ENCODE data around the gene ADAMTS2. TPM values are rescaled to one million over a fixed set of nuclear protein-coding genes. Genes with fewer than 3 reads are reported as not detected.

Gene ADAMTS2
- total and polyA plus RNA-seq, 2 of the 4 experiments (the other 2 are of a cell fraction), result 19.0 to 58.8 TPM

DNA sequence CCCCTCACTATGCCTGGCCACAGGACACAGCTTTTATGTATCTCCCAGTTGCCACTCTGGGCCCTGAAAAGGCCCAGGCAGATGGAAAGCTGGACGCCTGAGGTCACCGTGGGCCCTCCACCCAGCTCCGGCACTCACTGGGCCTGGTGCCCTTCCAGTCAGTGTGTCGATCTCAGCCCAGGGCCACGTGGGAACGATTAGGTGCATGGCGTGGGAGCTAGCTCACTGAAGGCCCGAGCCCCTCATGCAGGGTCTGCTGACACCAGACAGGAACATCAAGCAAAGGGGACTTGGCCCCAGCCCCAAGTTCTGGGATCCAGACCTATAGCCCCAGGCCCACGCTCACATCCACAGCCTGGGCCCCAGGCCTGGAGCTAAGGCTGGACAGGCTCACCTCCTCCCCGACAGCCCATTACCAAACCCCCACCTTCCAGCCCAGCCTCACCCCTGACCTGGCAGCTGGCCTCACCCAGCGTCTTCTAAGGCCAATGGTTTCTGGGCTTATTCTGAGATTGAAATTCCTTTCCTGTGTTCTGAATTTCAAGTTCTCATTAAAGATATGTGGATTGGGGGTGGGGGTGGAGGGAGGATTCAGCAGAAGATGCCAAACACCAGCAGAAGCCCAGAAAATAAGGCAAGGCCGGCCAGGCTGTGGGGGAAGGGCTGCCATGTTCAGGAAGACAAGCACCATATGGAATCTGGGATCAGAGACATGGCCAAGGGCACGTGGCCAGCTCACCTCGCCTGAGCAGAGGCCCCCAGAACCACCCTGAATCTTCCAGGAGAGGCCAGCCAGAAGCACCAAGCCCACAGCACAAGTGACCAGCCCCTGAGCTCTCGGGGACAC is 74.5 kb downstream of the ADAMTS2 start:
- Histone ChIP-seq H2BK120ac (ENCODE audit: low read depth, low read length) (peak overlapping the region; percentile 97), H3K27me3 (ENCODE audit: control insufficient read depth, insufficient read depth, low read length) (no peaks in the 10 kb centered on the region), H3K18ac (ENCODE audit: low read depth, low read length) (peak overlapping the region; percentile 69), H2BK5ac (ENCODE audit: low read depth, low read length, poor library complexity, severe bottlenecking) (peak overlapping the region; percentile 84), H2BK15ac (ENCODE audit: low read depth, low read length) (peak overlapping the region; percentile 94; the same call in 2 of the 3 replicates), H2AK9ac (replicated peaks; ENCODE audit: low read depth, low read length, poor library complexity) (peak overlapping the region; percentile 80), H4K91ac (ENCODE audit: insufficient read depth, low read depth, low read length) (peak overlapping the region; percentile 96), H3K4ac (ENCODE audit: low read depth, low read length) (peak overlapping the region; percentile 97), H4K20me1 (ENCODE audit: insufficient read depth, low read length) (no peaks in the 10 kb centered on the region), H4K8ac (ENCODE audit: low read depth in 2 of 2, low read length in 2 of 2) (peak overlapping the region; percentile 92), H3K4me1 (ENCODE audit: control insufficient read depth, insufficient read depth, low read length) (peaks cover 77% of the 10 kb centered on the region), H4K5ac (ENCODE audit: low read depth, low read length) (peak overlapping the region; percentile 91), H3K9me3 (ENCODE audit: control insufficient read depth, insufficient read depth, low read length) (no peaks in the 10 kb centered on the region), H3K4me2 (ENCODE audit: low read depth, low read length) (no peak overlapping the region; the same call in 1 of the 2 replicates), H3K23ac (ENCODE audit: low read depth, low read length) (peak overlapping the region; percentile 89), H3K14ac (replicated peaks; ENCODE audit: low read depth, low read length) (peak overlapping the region; percentile 93), H3K9me1 (ENCODE audit: insufficient read depth, low read length) (peaks cover 67% of the 10 kb centered on the region), H3K56ac (ENCODE audit: extremely low read depth, insufficient read depth, low read length) (peak overlapping the region; percentile 46; the same call in 1 of the 2 replicates), H2AK5ac (ENCODE audit: low read depth, low read length) (peak overlapping the region; percentile 98), H3K36me3 (ENCODE audit: control insufficient read depth, insufficient read depth, low read length) (peaks cover 6% of the 10 kb centered on the region; the same call in 1 of the 2 replicates), H3K27ac (ENCODE audit: insufficient read depth, low read length) (peak overlapping the region; percentile 93), H2AFZ (replicated peaks; ENCODE audit: low read length, poor library complexity) (peak overlapping the region; percentile 71), H3K79me1 (ENCODE audit: low read depth in 1 of 2, low read length in 2 of 2) (peaks cover 37 to 96% of the 10 kb centered on the region in 2 experiments), H2BK20ac (ENCODE audit: low read depth, low read length) (peak overlapping the region; percentile 86), H3K9ac (ENCODE audit: low read depth, low read length) (peak overlapping the region; percentile 62), H3K4me3 (ENCODE audit: insufficient read depth, low read depth, low read length) (no peak overlapping the region)
- intact Hi-C loops (cut with micrococcal nuclease) (no loop called here), dilution Hi-C loops (cut with HindIII; ENCODE audit: low sequenced_read_pairs, unreplicated experiment) (no loop called here), in situ Hi-C loops (cut with MboI; ENCODE audit: low sequenced_read_pairs) (no loop called here)
- ChIA-PET POLR2A (ENCODE audit: unreplicated experiment) (no interaction called here), CTCF (no interaction called here)
- ATAC-seq (ENCODE audit: low read depth) (peak; percentile 22), DNase-seq (peak; percentile 47)
- WGBS, 2 experiments (ENCODE audit: extremely low coverage in 2 of 2, insufficient read length in 1 of 2), result 56% methylated on average over 8 of the region's 15 CpGs; no CpG with 5 or more reads in 1 of the 2 experiments
- BruUV-seq (replicated peaks), result no TSS peak
- TF ChIP-seq, protein P1, sequence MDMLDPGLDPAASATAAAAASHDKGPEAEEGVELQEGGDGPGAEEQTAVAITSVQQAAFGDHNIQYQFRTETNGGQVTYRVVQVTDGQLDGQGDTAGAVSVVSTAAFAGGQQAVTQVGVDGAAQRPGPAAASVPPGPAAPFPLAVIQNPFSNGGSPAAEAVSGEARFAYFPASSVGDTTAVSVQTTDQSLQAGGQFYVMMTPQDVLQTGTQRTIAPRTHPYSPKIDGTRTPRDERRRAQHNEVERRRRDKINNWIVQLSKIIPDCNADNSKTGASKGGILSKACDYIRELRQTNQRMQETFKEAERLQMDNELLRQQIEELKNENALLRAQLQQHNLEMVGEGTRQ (IDR thresholded peaks at IDR 0.05; ENCODE audit: low read depth, low read length), result peak; percentile 39; the same call in 1 of the 2 replicates
- TF ChIP-seq CHD1 (IDR thresholded peaks at IDR 0.05; ENCODE audit: low read depth, low read length), result no peak
